Uterus (tissue), 2 donors: ENCODE results near the gene ABCB6.
"Not testable (repeated sequence)": the region's sequence is repeated elsewhere in the genome, so short reads cannot be mapped to it uniquely, and the experiment has no call there.

Experiments
- POLR2A ChIP-seq, 2 donors: fragments of 450-650 bp; IDR thresholded peaks; one replicate each; pipeline ENCODE4 v1.6.1; 2016; ENCODE audit warnings: antibody characterized with exemption in 2 of 2, mild to moderate bottlenecking in 1 of 2, moderate library complexity in 1 of 2
- TF ChIP-seq, protein P1 (sequence below), 4 experiments: fragments of 200-600 bp in 2 of 4; fragments of 450-650 bp in 2 of 4; sonication (generic) in 2 of 4; IDR thresholded peaks; one replicate each; pipeline ENCODE4 v1.5.1; 2016 to 2019; ENCODE audit warnings: antibody characterized with exemption in 4 of 4, mild to moderate bottlenecking in 2 of 4, moderate library complexity in 1 of 4

DNA sequence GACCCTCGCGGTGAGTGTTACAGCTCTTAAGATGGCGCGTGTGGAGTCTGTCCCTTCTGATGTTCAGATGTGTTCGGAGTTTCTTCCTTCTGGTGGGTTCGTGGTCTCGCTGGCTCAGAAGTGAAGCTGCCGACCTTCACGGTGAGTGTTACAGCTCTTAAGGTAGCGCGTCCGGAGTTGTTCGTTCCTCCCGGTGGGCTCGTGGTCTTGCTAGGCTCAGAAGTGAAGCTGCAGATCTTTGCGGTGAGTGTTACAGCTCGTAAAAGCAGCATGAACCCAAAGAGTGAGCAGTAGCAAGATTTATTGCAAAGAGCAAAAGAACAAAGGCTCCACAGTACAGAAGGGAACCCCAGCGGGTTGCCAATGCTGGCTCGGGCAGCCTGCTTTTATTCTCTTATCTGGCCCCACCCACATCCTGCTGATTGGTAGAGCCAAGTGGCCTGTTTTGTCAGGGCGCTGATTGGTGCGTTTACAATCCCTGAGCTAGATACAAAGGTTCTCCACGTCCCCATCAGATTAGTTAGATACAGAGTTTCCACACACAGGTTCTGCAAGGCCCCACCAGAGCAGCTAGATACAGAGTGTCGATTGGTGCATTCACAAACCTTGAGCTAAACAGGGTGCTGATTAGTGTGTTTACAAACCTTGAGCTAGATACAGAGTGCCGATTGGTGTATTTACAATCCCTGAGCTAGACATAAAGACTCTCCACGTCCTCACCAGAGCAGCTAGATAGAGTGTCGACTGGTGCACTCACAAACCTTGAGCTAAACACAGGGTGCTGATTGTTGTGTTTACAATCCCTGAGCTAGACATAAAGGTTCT lies 18.0 kb downstream of the ABCB6 start:
- TF ChIP-seq, protein P1, sequence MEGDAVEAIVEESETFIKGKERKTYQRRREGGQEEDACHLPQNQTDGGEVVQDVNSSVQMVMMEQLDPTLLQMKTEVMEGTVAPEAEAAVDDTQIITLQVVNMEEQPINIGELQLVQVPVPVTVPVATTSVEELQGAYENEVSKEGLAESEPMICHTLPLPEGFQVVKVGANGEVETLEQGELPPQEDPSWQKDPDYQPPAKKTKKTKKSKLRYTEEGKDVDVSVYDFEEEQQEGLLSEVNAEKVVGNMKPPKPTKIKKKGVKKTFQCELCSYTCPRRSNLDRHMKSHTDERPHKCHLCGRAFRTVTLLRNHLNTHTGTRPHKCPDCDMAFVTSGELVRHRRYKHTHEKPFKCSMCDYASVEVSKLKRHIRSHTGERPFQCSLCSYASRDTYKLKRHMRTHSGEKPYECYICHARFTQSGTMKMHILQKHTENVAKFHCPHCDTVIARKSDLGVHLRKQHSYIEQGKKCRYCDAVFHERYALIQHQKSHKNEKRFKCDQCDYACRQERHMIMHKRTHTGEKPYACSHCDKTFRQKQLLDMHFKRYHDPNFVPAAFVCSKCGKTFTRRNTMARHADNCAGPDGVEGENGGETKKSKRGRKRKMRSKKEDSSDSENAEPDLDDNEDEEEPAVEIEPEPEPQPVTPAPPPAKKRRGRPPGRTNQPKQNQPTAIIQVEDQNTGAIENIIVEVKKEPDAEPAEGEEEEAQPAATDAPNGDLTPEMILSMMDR (IDR thresholded peaks at IDR 0.05), result not testable (repeated sequence)
- TF ChIP-seq POLR2A (IDR thresholded peaks at IDR 0.05), result not testable (repeated sequence)
